ENCODE results near the gene CYP2B6.
"Not testable (repeated sequence)": the region's sequence is repeated elsewhere in the genome, so short reads cannot be mapped to it uniquely, and the experiment has no call there.

Gene CYP2B6

DNA sequence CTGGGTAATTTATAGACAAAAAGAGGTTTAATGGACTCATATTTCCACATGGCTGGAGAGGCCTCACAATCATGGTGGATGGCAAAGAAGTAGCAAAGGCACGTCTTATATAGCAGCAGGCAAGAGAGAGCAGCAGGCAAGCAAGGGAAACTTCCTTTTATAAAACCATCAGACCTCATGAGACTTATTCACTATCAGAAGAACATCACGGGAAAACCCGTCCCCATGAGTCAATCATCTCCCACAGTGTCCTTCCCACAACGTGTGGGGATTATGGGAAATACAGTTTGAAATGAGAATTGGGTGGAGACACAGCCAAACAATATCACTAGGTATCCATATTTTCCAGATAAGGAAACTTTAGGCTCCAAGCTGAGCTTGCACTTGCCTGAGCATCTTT lies 9.5 kb upstream of the CYP2B6 start:
- DNase-seq, result no peak

DNA sequence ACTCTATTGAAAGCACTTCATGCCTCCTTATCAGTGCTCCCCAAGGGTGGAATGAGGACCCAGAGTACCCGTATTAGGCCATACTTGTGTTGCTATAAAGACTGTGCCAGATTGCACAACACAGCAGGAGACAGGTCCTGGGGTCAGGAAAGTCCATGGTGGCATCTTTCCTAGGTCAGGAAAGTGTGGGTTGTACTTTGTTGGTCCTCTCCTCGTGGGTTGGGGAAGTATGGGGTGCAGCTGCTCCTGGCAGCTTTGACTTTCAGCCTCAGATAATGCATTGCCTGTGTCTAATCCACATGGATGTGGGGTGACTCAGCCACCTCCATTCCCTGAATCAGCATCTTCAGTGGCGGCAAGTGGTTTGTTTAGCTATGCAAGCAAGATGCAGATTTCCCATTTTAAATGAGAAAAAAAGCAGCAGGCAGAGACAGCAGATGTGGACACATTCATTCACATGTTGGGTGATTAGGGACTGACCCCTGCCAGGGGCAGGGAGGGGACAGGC lies 8.4 kb upstream of the CYP2B6 start:
- DNase-seq, result no peak

DNA sequence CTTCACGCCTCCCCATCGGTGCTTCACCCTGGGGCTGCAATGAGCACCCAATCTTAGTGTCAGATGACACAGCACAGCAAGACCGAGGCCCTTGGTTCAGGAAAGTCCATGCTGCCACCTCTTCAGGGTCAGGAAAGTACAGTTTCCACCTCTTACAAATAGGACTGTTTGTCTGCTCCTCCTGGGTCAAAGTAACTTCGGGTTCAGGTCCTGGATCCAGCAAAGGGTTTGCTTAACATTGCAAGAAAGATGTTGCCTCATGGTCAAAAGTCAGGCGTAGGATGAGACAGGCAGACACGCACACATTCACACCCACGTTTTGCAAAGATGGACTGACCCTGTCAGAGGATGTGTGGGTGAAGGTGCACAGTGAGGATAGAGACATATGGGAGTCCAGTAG lies 1.6 kb upstream of the CYP2B6 start:
- no peak for DNase-seq

DNA sequence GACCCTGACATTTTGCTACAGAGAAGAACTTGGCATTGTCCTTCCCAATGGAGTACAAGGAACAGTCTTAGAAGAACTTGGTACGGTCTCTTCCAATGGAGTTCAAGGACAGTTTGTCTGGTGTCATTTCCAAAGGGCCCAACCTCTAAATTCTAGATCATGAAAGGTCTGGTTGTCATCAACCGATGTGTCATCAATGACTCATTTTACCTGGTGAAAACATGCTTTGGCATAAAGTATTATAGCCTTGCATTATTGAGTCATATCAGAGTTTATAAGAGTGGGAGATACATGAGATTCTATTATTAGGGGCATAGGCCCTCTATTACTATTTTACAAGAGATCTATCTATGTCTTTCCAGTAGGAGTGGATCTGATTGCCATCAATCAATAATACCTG lies 4.3 kb downstream of the CYP2B6 start:
- no peak for DNase-seq

DNA sequence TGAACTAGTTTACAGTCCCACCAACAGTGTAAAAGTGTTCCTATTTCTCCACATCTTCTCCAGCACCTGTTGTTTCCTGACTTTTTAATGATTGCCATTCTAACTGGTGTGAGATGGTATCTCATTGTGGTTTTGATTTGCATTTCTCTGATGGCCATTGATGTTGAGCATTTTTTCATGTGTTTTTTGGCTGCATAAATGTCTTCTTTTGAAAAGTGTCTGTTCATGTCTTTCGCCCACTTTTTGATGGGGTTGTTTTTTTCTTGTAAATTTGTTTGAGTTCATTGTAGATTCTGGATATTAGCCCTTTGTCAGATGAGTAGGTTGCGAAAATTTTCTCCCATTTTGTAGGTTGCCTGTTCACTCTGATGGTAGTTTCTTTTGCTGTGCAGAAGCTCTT lies 7.9 kb downstream of the CYP2B6 start:
- not testable (repeated sequence) for DNase-seq

DNA sequence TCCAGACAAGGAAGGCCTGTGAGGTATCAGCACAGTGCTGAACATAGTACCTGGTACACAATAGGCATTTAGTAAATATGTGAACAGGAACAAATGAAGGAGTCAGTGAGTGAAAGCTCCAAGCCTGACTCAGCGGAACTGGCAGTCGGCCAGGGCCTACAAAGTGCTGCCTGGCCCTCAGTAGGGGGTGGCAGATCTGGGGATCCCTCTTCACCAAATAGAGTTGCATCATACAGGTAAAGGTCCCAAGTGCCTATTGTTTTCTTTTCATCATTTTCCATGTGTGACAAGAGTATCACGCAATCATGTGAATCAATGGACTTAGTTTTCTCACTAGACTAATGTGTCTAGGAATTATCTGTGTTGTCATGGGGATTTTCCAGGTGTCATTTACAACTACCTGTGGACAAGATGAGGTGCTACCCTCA lies 9.2 kb downstream of the CYP2B6 start:
- DNase-seq, result no peak

DNA sequence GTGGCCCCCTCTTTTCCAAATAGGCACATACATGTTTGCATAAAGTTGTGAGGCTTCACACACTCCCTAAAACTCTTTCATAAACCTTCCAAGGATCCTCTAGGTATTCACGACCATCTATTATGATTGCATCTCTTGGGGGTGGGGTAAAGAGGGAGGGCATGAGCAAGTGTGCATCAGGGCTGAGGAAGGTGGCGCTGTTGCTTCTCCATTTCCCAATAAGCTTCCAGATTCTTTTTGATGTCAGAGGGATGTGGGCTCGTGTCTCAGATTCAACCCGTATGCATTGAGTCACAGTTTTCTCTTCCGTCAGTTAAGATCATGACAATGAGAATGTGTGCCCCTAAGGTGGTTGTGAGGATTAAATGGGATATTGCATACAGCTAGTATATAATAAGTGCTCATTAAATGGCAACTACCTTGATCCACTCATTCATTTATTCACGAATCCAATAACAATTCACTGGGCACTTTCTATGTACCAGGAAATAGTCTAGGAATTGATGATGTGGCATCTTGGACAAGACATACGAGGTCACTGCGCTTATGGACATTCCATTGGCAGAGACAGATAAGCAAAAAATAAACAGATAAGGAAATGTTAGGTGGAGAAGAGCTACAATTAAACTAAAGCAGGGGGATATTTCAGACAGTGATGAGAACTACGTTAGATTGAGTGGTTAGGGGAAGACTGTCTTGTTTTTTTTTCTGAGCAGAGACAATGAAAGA lies 10.3 kb downstream of the CYP2B6 start:
- DNase-seq, result no peak

DNA sequence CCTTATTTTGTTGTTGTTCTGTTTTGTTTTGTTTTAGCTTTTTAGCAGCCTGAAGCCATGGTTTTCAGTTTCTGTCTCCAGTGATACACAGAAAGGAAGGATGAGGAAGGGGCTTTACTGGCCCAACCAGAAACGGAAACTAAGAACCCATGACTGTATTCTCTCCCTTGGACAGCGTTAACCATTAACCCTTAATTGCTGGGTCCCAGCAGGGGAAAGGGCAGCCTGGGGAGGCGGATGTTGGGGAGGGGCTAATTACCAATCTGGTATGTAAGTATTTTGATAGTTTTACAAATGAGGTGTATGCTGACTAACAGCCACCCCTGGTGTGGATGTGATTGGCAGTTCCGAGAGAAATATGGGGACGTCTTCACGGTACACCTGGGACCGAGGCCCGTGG lies 12.6 kb downstream of the CYP2B6 start:
- DNase-seq, result not testable (repeated sequence)

DNA sequence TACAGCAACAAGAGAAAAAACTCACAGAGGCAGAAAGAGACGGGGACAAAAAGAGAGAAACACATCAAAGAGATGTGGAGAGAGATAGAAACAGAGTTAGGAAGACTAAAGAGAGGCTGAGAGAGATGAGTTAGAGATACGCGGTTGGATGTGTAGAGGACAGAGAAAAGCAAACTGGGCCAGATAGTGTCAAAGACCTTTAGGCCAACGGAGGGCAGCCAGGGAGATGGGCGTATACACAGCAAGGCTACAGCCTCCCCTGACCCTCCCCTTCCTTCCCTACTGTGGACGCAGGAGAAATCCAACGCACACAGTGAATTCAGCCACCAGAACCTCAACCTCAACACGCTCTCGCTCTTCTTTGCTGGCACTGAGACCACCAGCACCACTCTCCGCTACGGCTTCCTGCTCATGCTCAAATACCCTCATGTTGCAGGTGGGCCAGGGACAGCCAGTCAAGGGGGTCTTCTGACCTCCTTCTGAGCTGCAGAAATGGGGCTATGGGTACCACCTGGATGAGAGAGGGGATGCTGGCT lies 18.7 kb downstream of the CYP2B6 start:
- DNase-seq, result no peak

DNA sequence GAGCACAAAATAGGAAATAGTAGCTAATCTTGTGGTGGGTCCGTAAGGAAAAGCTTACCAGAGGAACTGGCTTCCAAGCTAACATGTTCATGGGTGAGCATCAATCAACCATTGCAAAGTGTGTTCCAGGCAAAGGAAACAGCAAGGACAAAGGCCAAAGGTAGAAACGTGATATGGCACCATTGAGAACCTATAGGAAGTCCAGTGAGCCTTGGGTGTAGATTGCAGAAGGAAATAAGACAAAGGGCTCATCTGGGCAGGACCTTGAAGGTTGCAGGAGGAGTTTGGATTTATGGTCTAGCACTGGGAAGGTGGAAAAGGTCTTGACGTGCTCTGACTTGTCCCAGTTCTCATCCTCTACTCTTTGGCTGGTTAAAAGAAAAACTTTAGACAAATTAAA lies 22.3 kb downstream of the CYP2B6 start:
- no peak for DNase-seq

DNA sequence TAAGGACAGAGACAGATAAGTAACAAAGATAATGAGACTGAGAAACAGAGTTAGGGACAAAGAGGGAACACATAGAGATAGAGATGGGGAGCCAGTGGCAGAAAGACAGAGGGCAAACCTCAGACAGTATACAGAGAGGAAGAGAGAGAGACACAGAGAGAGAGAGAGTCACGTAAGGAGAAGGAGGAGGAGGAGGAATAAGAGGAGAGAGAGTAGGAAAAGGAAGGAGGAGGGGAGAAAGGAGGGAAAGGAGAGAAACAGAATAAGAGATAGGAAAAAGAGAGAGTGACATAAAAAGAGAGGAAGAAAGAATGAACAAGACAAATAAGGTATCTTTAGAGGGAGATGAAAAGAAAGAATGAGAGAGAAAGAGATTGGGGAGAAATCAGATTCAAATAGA lies 23.6 kb downstream of the CYP2B6 start:
- DNase-seq, result no peak

DNA sequence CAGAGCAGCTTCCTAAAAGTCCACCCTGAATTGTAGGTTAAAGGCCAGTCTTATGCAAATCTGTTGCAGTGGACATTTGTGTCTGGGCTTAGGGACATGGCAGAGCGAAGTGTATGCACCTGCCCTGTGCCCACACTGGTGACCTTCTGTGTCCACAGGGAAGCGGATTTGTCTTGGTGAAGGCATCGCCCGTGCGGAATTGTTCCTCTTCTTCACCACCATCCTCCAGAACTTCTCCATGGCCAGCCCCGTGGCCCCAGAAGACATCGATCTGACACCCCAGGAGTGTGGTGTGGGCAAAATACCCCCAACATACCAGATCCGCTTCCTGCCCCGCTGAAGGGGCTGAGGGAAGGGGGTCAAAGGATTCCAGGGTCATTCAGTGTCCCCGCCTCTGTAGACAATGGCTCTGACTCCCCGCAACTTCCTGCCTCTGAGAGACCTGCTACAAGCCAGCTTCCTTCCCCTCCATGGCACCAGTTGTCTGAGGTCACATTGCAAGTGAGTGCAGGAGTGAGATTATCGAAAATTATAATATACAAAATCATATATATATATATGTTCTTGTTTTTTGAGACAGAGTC lies 25.5 kb downstream of the CYP2B6 start:
- no peak for DNase-seq

DNA sequence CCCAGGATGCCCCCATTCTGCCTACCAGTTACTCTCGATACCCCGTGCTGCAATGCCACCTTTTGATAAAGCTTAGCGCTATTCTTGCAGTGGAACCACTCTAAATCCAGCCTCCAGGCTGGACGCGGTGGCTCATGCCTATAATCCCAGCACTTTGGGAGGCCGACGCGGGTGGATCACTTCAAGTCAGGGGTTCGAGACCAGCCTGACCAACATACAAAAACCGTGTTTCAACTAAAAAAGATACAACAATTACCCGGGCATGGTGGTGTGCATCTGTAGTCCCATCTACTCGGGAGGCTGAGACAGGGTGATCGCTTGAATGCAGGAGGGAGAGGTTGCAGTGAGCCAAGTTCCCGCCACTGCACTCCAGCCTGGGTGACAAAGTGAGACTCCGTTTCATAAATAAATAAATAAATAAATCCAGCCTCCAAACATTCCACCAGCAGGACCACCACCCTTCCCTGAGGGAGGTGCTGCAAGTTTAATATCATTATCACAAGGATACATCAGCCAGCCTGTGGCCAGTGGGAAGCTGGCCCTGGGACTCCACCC lies 27.7 kb downstream of the CYP2B6 start:
- DNase-seq, result no peak

DNA sequence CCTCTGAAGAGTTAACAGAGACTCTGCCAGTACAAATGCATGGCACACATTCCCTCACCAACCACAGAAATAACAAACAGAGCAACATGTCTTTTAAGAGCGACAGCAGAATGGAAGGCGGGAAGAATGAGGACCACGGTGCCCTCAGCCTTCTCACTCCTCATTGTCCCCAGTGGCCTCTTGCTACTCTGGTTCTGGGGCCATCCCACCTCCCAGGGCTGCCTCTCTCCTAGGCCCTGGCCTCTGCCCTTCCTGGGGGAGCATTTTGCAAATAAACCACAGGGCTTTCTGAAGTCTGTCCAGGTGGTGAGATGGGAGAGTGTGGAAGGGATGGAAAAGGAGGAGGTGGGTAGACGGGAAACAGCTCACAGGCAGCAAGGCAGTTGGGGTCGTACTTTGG lies 28.3 kb downstream of the CYP2B6 start:
- DNase-seq, result no peak

DNA sequence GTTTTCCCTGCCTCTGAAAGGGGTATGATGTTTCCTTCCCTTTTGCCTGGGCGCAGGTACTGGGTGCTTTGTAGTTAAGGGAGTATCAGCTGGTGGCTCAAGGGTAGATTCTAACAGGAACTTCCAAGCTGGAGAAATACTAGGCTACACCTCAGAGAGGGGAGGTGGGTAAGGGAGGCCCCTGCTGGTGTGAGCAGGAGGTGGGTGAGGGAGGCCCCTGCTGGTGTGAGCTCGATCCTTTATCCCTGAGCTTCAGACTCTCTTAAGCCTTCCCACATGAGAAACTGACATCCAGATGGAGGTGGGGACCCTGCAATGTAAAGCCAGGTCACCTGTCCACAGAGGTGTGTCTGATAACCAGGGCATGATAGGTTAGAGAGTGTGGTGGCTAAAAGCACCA lies 32.1 kb downstream of the CYP2B6 start:
- DNase-seq, result no peak

DNA sequence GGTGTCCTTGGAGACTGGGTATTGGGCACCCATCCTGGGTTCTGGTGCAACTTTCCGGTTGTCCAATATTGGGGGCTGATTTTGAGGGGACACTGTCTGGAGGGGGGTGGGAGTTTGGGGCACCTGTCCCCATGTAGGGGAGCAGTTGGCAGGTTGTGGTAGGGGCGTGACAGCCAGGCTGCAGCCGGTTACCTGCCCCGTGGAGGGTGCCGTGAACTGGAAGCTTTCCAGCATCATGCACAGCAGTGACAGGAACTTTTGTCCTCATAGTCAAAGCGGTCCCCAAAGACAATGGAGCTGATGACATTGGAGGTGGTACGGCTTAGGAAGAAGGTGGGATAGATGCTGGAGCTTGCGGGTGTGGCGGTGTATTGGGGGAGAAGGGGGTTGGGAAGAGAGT lies 34.3 kb downstream of the CYP2B6 start:
- DNase-seq, result no peak

DNA sequence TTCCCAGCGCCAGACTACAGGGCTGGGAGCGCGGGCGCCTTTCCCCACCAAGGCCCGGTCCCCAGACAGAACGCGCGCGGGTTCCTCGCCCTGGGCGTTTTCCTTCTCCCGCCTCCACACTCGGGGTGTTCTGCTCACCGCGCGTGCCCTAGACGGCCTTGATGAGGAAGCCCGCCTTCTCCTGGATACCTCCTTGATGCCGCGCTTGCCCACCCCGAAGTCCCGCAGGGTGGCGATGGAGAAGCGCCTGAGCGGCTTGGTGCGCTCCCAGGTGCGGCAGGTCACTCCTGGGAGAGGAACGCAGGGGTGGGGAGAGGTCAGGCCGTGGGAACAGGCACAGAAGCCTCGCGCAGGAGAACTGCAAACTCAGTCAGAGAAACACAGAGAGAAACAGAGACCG lies 34.8 kb downstream of the CYP2B6 start:
- no peak for DNase-seq

DNA sequence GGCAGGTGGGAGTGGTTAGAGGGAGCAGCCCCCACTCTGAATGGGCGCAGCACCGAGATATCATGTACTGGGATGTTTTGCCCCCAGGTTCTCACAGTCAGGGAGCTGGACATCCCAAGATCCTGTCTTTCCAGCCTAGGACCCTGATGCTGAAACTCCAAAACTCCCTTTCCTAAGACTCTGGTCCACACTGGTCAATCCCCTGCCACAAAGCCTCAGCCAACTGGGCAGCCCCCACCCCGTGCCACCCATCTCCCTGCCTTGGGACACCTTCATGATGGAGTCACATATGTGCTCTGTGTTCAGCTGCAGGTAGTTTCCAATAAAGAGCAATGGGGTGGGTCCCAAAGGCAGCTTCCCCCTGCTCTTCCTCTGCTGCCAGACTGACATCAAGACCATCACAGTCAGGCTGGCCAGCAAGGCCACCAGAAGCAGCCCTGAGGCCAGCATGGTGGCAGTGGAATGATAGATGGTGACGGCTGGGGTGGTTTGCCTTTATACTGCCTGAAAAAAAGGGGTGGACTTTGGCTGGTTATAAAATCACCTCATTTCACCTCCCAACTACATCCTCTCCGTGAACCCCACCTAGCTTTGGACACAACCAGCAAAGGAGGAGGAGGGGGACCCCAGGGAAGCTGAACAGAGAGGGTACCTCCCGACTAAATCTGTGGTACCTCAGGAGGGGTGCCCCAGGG lies 36.3 kb downstream of the CYP2B6 start:
- no peak for DNase-seq

DNA sequence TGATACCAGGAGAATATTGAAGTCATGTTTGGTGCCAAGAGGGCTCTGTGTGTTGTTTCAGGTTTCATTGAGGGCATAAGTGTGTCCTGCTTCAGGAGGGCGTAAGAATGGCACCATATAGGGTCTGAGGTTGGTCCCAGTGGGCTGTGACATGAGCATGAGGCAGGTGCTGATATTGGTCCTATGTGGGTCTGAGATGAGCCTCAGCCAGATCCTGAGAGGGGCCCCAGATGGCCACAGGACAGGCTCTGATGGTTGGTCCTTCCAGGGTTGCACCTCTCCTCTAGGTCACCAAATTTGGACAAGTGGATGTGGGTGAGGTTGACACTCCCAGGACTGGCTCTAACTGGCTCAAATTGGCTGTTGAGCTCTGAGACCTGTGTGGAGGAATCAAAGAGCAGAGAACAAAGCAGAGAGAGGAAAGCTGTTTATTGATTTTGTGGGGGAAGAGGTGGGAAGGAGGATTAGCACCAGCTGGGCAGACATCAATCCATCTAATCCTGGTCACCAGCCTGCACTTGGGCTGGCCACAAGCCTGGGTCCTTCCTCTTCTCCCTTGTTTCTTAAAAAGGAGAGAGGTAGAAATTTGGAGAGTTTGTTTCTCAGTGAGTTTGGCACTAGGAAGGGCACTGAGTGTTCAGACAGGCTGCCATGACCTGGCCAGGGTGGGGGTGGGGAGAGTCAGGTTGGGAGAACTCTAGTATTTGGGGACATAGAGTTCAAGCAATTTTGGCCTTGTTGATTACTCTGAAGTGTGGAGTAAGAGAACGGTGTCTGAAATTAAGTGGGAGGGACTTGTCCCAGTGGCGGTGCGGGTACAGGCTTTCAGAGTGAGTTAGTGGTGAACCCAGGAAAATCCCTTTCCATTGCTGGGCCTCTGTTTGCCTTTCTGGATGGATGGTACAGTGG lies 38.7 kb downstream of the CYP2B6 start:
- no peak for DNase-seq

DNA sequence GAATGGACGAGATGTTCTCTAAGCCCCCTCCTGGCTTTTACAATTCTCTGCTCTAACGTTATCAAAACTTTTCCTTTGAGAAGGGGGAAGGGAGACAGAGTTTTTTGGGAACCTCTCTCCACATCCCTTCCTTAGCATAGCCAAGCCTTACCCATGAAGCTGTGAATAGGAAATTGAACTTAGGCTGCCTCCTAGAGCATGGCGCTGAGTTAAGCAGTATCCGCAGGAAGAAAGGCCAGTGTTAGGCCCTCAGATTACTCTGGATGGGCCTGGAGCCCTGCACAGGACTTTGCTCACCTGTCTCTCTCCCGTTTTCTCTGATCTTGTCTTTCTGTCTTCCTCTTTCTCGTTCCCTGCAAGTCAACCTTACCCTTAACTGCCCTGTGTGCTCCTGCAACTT lies 39.6 kb downstream of the CYP2B6 start:
- DNase-seq, result no peak

DNA sequence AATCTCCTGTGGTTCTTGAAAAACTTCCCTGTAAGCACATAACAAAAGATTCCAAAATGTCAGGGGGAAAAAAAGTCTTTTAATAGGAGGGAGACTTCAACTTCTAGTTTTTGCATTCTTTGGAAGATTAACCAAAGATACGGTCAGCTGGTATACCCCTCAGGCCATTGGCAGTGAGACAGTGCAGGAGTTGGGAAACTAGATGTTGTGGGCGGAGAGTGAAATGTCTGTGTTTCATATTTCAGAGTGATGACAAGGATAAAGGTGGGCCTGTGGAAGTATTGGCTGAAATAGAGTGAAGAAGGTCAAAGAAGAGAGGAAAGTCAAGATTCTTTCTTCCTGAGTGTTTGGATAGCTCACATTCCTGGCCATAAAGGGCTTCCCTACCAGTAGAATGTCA lies 40.8 kb downstream of the CYP2B6 start:
- no peak for DNase-seq

DNA sequence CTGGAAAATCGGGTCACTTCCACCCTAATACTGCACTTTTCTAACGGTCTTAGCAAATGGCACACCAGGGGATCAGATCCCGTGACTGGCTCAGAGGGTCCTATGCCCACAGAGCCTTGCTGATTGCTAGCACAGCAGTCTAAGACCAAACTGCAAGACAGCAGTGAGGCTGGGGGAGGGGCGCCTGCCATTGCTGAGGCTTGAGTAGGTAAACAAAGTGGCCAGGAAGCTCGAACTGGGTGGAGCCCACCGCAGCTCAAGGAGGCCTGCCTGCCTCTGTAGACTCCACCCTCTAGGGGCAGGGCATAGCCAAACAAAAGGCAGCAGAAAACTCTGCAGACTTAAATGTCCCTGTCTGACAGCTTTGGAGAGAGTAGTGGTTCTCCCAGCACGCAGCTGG lies 42.2 kb downstream of the CYP2B6 start:
- DNase-seq, result not testable (repeated sequence)

DNA sequence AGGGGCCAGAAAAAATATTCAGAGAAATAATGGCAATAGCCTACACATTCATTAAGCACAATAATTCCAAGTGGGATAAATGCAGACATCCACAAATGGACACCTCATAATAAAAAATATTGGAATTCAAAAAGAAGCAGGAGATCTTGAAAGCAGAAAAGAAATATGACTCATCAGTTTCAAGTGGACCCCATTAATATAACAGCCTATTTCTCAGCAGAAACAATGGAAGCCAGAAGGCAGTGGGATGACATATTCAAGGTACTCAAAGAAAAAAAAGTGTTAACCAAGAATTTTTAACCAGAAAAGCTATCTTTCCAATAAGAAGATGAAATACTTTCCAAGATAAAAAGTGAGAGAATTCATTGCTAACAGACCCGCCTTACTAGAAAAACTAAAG lies 48.7 kb downstream of the CYP2B6 start:
- no peak for DNase-seq

All from RPMI8226 (cell line).